Activated T-cell treated with anti-CD3 and anti-CD28 coated beads, Interleukin-2, amount 50 U/mL, for 72 hours (primary cell): ENCODE data around the gene CCNH. TPM values are rescaled to one million over a fixed set of nuclear protein-coding genes. Genes with fewer than 3 reads are reported as not detected.

Experiments
- ATAC-seq, 2 donors: fragments of 150-1000 bp; cut with Tn5 transposase; replicated peaks in 1 of 2; 2 replicates each; pipeline ENCODE4 v1.10.0; 2021; ENCODE audit warnings: moderate library complexity in 2 of 2, mild to moderate bottlenecking in 1 of 2
- DNase-seq, 2 donors: peaks; one replicate each; pipeline ENCODE4 v3.0.0; 2021 to 2022; ENCODE audit warnings: mixed read lengths in 1 of 2
- H3K27ac Mint-ChIP-seq: one replicate; pipeline ENCODE4 v1.8.0; 2022; ENCODE audit warnings: mild to moderate bottlenecking, moderate library complexity, mixed read lengths
- H3K27me3 Mint-ChIP-seq: one replicate; pipeline ENCODE4 v1.8.0; 2022; ENCODE audit warnings: low read depth, mixed read lengths
- H3K36me3 Mint-ChIP-seq, 2 donors: one replicate each; pipeline ENCODE4 v1.8.0; 2022; ENCODE audit warnings: mixed read lengths in 2 of 2, mild to moderate bottlenecking in 1 of 2; ENCODE audit not compliant: insufficient read depth in 2 of 2
- H3K4me1 Mint-ChIP-seq: one replicate; pipeline ENCODE4 v1.8.0; 2022; ENCODE audit warnings: low read depth, mixed read lengths
- H3K4me3 Mint-ChIP-seq, 2 donors: one replicate each; pipeline ENCODE4 v1.8.0; 2022; ENCODE audit warnings: mild to moderate bottlenecking in 2 of 2, mixed read lengths in 2 of 2, moderate library complexity in 2 of 2
- H3K9me3 Mint-ChIP-seq, 2 donors: one replicate each; pipeline ENCODE4 v1.8.0; 2022; ENCODE audit warnings: mixed read lengths in 2 of 2
- total RNA-seq, 2 donors: library from RNA; stranded (reverse); gene quantifications; one replicate each; pipeline ENCODE4 v1.2.3, GENCODE V29; 2022

Gene CCNH
- total RNA-seq, 2 donors from 2014 or later: 58.0 to 64.6 TPM

DNA sequence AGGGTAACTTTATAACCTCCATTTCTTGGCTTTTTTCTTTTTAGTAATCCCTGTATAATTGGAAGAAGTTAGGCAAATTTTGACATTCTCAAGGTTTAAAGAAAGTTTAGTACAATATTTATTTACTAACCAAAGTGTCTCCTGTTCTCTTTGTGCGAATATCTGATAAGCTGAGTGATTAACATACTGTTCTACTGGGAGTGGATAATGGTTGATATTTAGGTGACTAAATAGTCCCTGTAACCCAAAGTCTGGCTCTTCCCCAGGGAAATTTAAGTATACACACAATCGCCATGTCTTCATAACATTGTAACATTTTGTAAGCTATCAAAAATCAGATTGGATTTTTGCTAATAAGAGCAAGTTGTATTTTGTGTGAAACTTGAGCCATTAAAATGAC lies 40.0 kb downstream of the CCNH start:
- no peaks in the 10 kb centered on the region for H3K9me3 Mint-ChIP-seq
- peaks cover 2 to 16% of the 10 kb centered on the region in 2 donors for H3K36me3 Mint-ChIP-seq
- H3K27me3 Mint-ChIP-seq: no peaks in the 10 kb centered on the region
- H3K27ac Mint-ChIP-seq: no peak overlapping the region
- no peaks in the 10 kb centered on the region for H3K4me1 Mint-ChIP-seq
- no peak for ATAC-seq
- DNase-seq: no peak
- H3K4me3 Mint-ChIP-seq: no peak overlapping the region

DNA sequence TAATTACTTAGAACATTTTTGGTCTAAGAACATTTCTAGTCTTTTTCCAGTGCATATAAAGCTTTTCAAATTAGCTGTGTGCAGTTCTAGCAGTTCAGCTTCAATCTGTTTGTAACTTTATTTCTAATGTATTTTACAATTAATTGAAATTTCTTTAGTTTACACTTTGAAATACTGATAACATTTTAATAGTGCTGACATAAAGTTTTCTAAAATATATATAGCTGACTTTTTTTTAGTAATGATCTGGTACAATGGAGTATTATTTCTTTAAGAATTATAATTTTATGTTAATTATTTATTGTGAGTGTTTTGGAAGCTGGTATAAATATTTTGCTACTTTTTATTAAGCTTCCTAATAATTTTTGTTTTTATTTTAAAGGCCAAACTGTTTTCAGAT lies 43.3 kb downstream of the CCNH start:
- no peaks in the 10 kb centered on the region for H3K27me3 Mint-ChIP-seq
- H3K4me3 Mint-ChIP-seq: no peak overlapping the region
- H3K4me1 Mint-ChIP-seq: peaks cover 4% of the 10 kb centered on the region
- DNase-seq: no peak
- no peak overlapping the region for H3K27ac Mint-ChIP-seq
- peaks cover 2 to 12% of the 10 kb centered on the region in 2 donors for H3K36me3 Mint-ChIP-seq
- no peak for ATAC-seq
- no peaks in the 10 kb centered on the region for H3K9me3 Mint-ChIP-seq

DNA sequence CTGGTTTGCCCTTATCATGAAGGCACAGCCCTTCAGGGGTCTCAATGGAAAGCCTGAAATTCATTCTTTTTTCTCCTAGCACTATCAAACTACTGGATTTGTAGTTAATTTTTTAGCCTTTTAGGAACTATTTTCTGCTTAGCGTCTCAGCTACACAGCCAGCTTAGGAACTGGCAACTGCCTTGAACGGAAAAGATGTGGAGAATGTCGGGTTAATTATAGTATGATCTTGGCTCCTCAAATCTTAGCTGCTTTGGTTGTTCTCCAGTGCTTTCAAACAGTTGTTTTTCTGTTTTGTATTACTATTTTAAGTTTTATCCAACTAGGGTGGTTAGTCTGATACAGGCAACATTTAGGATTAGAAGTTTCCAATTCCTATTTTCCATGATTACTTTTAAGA lies 44.1 kb downstream of the CCNH start:
- Mint-ChIP-seq H3K27ac (no peak overlapping the region), H3K27me3 (no peaks in the 10 kb centered on the region), H3K9me3 (no peaks in the 10 kb centered on the region), H3K4me3 (no peak overlapping the region), H3K36me3 (peaks cover 2 to 10% of the 10 kb centered on the region in 2 donors), H3K4me1 (peaks cover 5% of the 10 kb centered on the region)
- ATAC-seq: no peak
- DNase-seq: no peak

DNA sequence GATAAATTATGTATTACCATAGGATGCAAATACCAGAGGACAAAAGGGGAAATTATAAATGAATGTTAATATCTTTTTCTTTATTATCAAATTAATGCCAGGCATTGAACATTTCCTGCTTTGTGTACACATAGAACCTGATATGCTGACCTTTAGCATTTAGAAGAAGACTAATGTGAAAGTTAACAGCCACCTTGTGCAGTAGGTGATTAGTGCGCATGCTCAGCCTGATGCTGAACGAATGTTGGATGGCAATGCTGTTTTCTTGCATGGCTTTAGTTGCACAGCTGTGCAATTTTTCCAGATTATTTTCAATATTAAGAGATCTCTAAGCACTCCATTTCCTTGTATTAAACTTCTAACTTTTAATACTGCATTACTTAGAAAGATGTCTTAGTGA lies 45.5 kb downstream of the CCNH start:
- Mint-ChIP-seq H3K4me1 (peaks cover 5% of the 10 kb centered on the region), H3K36me3 (peaks cover 2 to 10% of the 10 kb centered on the region in 2 donors), H3K27ac (no peak overlapping the region), H3K4me3 (no peak overlapping the region), H3K27me3 (no peaks in the 10 kb centered on the region), H3K9me3 (no peaks in the 10 kb centered on the region)
- no peak for ATAC-seq
- no peak for DNase-seq

DNA sequence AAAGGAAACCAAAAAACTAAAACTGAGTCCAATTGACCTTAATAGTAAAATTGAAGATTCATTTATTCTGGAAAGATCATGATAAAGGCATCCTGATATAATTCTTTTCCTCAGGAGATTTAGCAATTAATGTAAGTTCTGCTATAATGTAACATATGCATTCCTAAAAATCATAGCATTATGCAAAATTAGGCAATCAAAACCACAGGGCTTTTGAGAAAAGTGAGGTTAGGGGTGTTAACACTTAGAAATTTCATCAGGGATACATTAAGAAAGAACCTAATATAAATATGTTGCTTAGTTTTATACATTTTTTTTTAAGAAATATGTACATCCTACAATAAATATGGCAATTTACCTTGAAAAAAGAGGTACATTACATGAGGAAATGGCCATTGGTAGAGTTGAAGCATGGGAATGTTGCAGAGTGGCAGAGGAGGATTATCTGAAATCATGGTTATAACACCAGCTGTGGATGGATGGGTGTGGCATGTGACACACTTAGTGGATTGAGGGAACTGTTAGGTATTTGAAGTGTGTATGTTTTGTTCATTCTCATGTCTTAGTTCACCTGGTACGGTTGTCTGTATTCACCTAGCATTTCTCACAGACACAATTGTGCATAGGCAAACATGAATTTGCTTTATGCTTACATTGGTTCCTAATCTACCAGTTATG lies 51.1 kb downstream of the CCNH start:
- H3K4me1 Mint-ChIP-seq: peaks cover 5% of the 10 kb centered on the region
- no peak overlapping the region for H3K27ac Mint-ChIP-seq
- no peaks in the 10 kb centered on the region for H3K27me3 Mint-ChIP-seq
- no peak for DNase-seq
- peaks cover 3 to 10% of the 10 kb centered on the region in 2 donors for H3K36me3 Mint-ChIP-seq
- H3K9me3 Mint-ChIP-seq: no peaks in the 10 kb centered on the region
- no peak overlapping the region for H3K4me3 Mint-ChIP-seq
- no peak for ATAC-seq

DNA sequence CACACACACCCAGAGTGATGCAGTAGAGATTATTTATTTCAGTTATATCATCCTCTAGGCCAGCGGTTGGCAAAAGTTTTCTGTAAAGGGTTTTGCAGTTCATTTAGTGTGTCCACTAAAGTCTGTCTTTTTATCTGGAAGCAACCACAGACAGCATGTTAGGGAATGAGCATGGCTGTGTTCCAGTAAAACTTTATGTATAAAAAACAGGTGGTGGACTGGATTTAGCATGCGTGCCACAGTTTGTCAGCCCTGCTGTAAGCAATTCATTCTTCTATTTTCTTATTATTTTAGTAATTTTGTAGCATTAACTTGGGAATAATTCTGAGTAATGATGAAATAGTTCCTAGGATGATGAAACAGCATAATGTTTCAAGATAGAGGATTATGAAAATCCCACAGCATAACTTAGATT lies 51.7 kb downstream of the CCNH start:
- ATAC-seq: no peak
- no peak for DNase-seq
- H3K9me3 Mint-ChIP-seq: no peaks in the 10 kb centered on the region
- H3K27ac Mint-ChIP-seq: no peak overlapping the region
- H3K27me3 Mint-ChIP-seq: no peaks in the 10 kb centered on the region
- H3K36me3 Mint-ChIP-seq: peaks cover 2 to 11% of the 10 kb centered on the region in 2 donors
- peaks cover 5% of the 10 kb centered on the region for H3K4me1 Mint-ChIP-seq
- no peak overlapping the region for H3K4me3 Mint-ChIP-seq

DNA sequence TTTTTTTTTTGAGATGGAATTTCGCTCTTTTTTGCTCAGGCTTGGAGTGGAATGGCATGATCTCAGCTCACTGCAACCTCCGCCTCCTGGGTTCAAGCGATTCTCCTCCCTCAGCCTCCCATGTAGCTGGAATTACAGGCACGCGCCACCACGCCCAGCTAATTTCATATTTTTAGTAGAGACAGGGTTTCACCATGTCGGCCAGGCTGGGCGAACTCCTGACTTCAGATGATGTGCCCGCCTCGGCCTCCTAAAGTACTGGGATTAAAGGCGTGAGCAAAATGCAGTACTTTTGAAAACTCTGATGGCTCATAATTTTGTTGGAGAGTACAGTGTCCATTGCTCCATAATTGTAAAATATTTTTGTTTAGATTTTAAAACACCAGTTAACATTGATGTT lies 52.6 kb downstream of the CCNH start:
- DNase-seq: no peak
- Mint-ChIP-seq H3K9me3 (no peaks in the 10 kb centered on the region), H3K36me3 (peaks cover 3 to 14% of the 10 kb centered on the region in 2 donors), H3K4me3 (no peak overlapping the region), H3K27ac (no peak overlapping the region), H3K4me1 (peaks cover 5% of the 10 kb centered on the region), H3K27me3 (no peaks in the 10 kb centered on the region)
- ATAC-seq: no peak

DNA sequence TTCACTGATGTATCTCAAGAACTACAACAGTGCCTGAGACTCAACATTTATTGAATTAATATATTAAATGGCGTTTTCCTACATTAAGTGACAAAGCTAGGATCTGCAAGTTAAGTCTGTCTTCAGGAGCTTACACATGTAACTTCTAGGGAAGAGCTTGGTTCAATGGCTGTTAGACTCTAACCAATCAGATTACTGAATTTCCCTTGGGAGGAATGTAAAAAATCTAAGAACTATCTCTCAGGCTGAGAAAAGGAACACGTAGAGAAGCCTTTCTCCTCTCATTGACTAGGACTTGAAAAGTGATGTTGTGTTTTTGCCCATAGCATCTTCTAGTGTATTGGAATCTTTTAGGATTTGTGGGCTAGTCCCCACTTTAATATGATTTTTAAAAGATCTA lies 53.6 kb downstream of the CCNH start:
- ATAC-seq: no peak
- Mint-ChIP-seq H3K36me3 (peaks cover 3 to 19% of the 10 kb centered on the region in 2 donors), H3K4me3 (no peak overlapping the region), H3K27ac (no peak overlapping the region), H3K9me3 (no peaks in the 10 kb centered on the region), H3K27me3 (no peaks in the 10 kb centered on the region), H3K4me1 (peaks cover 8% of the 10 kb centered on the region)
- no peak for DNase-seq

DNA sequence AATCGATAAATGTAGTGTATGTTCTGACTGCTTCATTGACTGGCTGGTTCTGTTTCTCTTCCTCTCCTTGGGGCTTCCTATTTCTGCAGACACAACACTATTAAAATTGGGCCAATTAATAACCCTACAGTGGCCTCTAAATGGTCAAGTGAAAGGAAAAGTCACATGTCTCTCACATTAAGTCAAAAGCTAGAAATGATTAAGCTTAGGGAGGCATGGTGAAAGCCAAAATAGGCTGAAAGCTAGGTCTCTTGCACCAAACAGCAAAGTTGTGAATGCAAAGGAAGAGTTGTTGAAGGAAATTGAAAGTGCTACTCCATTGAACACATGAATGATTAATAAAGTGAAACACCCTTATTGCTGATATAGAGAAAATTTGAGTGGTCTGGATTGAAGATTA lies 58.2 kb downstream of the CCNH start:
- H3K4me3 Mint-ChIP-seq: no peak overlapping the region
- no peaks in the 10 kb centered on the region for H3K9me3 Mint-ChIP-seq
- ATAC-seq: no peak
- H3K4me1 Mint-ChIP-seq: peaks cover 19% of the 10 kb centered on the region
- peaks cover 2 to 23% of the 10 kb centered on the region in 2 donors for H3K36me3 Mint-ChIP-seq
- H3K27me3 Mint-ChIP-seq: no peaks in the 10 kb centered on the region
- DNase-seq: no peak
- H3K27ac Mint-ChIP-seq: peak overlapping the region; percentile 6

DNA sequence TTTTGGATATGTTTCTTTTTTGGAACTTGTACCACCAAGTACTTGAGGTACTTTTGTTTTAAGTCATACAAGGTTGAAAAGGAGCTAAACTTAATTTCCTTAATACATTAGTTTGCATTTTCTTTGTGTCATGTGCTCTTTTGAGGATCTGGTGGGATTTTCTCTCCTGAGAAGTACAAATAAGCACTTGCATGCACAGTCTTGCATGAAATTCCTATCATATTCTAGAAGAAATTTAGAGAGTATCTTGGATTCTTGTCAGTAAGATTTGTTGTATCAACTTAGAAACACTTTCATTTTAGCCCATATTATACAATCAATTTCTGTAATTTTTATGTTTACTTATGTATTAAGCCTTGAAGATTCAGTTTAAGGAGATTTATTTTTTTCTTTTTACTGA lies 64.9 kb downstream of the CCNH start:
- Mint-ChIP-seq H3K4me1 (peaks cover 11% of the 10 kb centered on the region), H3K9me3 (peaks cover 0 to 1% of the 10 kb centered on the region in 2 donors), H3K27me3 (no peaks in the 10 kb centered on the region), H3K4me3 (no peak overlapping the region), H3K36me3 (peaks cover 7 to 18% of the 10 kb centered on the region in 2 donors), H3K27ac (no peak overlapping the region)
- DNase-seq: no peak
- no peak for ATAC-seq

DNA sequence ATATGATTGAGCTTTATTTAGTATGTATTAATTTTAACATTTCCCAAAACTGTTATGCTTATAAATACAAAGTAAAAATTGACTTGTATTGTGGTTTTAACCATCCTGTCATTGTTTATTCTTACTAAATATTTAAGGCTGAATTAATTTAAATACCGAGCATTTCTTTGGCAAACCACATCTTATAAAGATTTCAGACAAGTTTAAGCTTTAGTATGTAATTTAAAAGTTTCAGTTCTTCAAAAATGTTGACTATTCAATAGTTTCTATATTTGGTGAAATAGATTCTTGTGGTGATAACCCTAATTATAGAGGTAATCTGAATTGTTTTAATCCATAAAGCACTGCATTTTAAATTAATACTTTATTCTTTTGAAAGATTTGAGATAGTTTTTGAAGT lies 65.5 kb downstream of the CCNH start:
- peaks cover 0 to 1% of the 10 kb centered on the region in 2 donors for H3K9me3 Mint-ChIP-seq
- no peaks in the 10 kb centered on the region for H3K27me3 Mint-ChIP-seq
- peaks cover 11% of the 10 kb centered on the region for H3K4me1 Mint-ChIP-seq
- H3K36me3 Mint-ChIP-seq: peaks cover 7 to 21% of the 10 kb centered on the region in 2 donors
- H3K4me3 Mint-ChIP-seq: no peak overlapping the region
- no peak overlapping the region for H3K27ac Mint-ChIP-seq
- no peak for DNase-seq
- ATAC-seq: no peak

Other genes with a start within 250 kb of the CCNH start
- gene RASA1, start 145.0 kb downstream of the CCNH start, total RNA-seq: 10 to 100 TPM; 26.6 to 28.2 TPM